ENCODE measurements around the gene ARHGAP9. TPM values are rescaled to one million over a fixed set of nuclear protein-coding genes. Genes with fewer than 3 reads are reported as not detected.

The ARHGAP9 gene
- total and polyA plus RNA-seq, 5 donors from 2014 or later, result 173 to 403 (median 187) TPM

DNA sequence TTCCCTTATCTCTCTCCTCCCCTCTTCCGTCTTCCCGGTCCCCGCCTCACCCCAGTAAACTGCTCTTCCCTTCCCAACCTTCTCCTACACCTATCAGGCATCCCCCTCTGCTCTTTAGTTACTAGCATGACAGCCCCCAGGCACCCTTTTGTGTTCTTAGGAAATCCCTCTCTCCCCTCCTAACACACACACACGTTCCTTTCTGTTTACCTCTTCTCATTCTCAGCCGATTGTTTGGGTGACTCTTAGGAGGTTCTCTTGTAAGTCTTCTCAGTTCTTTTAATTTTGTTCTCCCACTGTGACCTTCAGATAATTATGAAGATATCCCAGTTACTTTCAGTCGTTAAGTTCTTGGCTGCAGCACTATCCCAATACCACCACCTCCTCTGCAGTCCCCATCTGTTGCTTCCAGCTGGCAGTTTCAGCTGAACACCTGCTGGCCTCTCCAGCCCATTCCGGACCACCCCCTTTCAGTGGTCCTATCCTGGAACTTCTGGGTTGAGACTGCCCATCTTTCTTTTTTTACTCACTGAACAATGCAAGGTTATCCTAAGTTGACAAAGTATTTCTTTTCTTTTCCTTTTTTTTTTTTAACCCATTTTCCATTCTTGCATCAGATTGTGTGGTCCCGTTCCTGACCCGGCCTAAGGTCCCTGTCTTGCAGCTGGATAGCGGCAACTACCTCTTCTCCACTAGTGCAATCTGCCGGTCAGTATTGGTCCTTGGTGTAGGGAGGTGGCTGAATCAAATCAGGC, 8.9 kb upstream of the ARHGAP9 start:
- ATAC-seq (ENCODE audit: low read depth in 2 of 2) (no peak), DNase-seq (no peak)
- Histone ChIP-seq H3K4me3 (ENCODE audit: low read depth, low read length) (peak overlapping the region; percentile 89), H3K27ac (ENCODE audit: insufficient read depth, low read length, poor library complexity, severe bottlenecking) (peak overlapping the region; percentile 80), H3K9me3 (ENCODE audit: control insufficient read depth in 2 of 2, low read length in 2 of 2) (no peaks in the 10 kb centered on the region), H3K27me3 (ENCODE audit: control insufficient read depth, insufficient read depth, low read length) (no peaks in the 10 kb centered on the region), H3K4me1 (ENCODE audit: control insufficient read depth, insufficient read depth, low read length, poor library complexity, severe bottlenecking) (peaks cover 20% of the 10 kb centered on the region), H3K36me3 (ENCODE audit: control insufficient read depth, insufficient read depth, low read length) (peaks cover 33% of the 10 kb centered on the region)
- Mint-ChIP-seq H3K4me1 (peaks cover 11 to 32% (median 24%) of the 10 kb centered on the region in 4 donors), H3K27ac (peak overlapping the region; percentile 94 to 99 (median 95)), H3K36me3 (peaks cover 23% of the 10 kb centered on the region), H3K9me3 (no peaks in the 10 kb centered on the region), H3K4me3 (peak overlapping the region; percentile 90 to 98 (median 96)), H3K27me3 (peaks cover 4% of the 10 kb centered on the region)

DNA sequence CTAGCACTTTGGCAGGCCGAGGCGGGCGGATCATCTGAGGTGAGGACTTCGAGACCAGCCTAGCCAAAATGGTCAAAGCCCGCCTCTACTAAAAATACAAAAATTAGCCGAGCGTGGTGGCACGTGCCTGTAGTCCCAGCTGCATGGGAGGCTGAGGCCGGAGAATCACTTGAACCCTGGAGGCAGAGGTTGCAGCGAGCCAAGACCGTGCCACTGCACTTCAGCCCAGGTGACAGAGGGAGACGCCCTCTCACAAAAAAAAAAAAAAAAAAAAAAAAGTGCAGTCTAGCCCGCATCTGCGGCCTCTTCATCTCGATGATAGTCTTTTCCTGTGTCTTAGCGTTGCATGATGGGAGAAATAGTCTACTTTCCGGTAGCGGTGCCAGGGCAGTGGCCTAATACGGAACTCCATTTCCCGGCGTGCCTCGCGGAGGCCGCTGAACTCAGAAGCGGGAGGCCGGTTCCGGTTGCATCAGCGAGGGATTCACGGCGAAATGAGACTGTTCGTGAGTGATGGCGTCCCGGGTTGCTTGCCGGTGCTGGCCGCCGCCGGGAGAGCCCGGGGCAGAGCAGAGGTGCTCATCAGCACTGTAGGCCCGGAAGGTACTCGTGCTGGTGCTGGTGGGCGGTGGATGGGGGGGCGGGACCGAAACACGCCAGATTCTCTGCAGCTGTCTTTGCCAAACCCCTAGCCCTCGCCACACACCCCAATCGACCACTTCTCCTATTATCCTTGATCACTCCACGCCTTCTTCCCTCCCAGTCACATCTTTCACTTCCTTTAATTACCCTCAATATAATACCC, 8.1 kb upstream of the ARHGAP9 start, which contains the start of gene MARS1:
Gene MARS1, plus strand, starts transcription at position 472 of the 805 bp plus-strand sequence. Its CDS starts 23 bp downstream, at position 495.
- peaks cover 4% of the 10 kb centered on the region for H3K27me3 Mint-ChIP-seq
- peak within 1 kb of the TSS; percentile 94 to 99 (median 95) for H3K27ac Mint-ChIP-seq
- H3K4me1 Mint-ChIP-seq, result peaks cover 11 to 39% (median 25%) of the 10 kb centered on the region in 4 donors
- H3K9me3 Mint-ChIP-seq, result no peaks in the 10 kb centered on the region
- H3K36me3 ChIP-seq (ENCODE audit: control insufficient read depth, insufficient read depth, low read length), result peaks cover 31% of the 10 kb centered on the region
- ATAC-seq (ENCODE audit: low read depth in 2 of 2), result peak; percentile 99
- H3K4me3 Mint-ChIP-seq, result peak within 1 kb of the TSS; percentile 90 to 98 (median 96)
- H3K4me3 ChIP-seq (ENCODE audit: low read depth, low read length), result peak within 1 kb of the TSS; percentile 89
- DNase-seq, result peak; percentile 89 to 98 (median 94)
- peaks cover 20% of the 10 kb centered on the region for H3K4me1 ChIP-seq (ENCODE audit: control insufficient read depth, insufficient read depth, low read length, poor library complexity, severe bottlenecking)
- no peaks in the 10 kb centered on the region for H3K27me3 ChIP-seq (ENCODE audit: control insufficient read depth, insufficient read depth, low read length)
- H3K36me3 Mint-ChIP-seq, result peaks cover 26% of the 10 kb centered on the region
- H3K27ac ChIP-seq (ENCODE audit: insufficient read depth, low read length, poor library complexity, severe bottlenecking), result peak within 1 kb of the TSS; percentile 80
- H3K9me3 ChIP-seq (ENCODE audit: control insufficient read depth in 2 of 2, low read length in 2 of 2), result no peaks in the 10 kb centered on the region

DNA sequence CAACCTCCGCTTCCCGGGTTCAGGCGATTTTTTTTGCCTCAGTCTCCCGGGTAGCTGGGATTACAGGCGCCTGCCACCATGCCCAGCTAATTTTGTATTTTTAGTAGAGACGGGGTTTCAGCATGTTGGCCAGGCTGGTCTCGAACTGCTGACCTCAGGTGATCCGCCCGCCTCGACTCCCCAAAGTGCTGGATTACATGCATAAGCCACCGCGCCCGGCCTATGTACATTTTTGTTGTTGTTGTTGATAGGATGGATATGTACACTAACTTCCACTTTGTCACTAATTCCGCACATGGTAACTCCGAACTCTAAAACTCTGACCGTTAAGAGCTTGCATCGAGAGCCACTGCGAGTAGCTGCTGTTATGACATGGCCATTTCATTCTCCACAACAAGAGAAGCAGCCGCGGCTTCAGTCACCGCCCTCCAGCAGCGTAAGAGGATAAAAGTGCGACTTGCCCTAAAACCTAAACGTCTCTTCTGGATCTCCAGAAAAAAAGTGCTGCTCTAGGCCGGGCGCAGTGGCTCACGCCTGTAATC, 7.5 kb upstream of the ARHGAP9 start:
- Mint-ChIP-seq H3K27ac (peak overlapping the region in 2 of 3 donors; percentile 94 to 95), H3K4me3 (peak overlapping the region in 2 of 4 donors; percentile 97 to 98), H3K27me3 (peaks cover 4% of the 10 kb centered on the region), H3K36me3 (peaks cover 24% of the 10 kb centered on the region), H3K9me3 (no peaks in the 10 kb centered on the region), H3K4me1 (peaks cover 11 to 39% (median 24%) of the 10 kb centered on the region in 4 donors)
- Histone ChIP-seq H3K4me3 (ENCODE audit: low read depth, low read length) (no peak overlapping the region), H3K27me3 (ENCODE audit: control insufficient read depth, insufficient read depth, low read length) (no peaks in the 10 kb centered on the region), H3K27ac (ENCODE audit: insufficient read depth, low read length, poor library complexity, severe bottlenecking) (peak overlapping the region; percentile 21), H3K9me3 (ENCODE audit: control insufficient read depth in 2 of 2, low read length in 2 of 2) (no peaks in the 10 kb centered on the region), H3K4me1 (ENCODE audit: control insufficient read depth, insufficient read depth, low read length, poor library complexity, severe bottlenecking) (peaks cover 20% of the 10 kb centered on the region), H3K36me3 (ENCODE audit: control insufficient read depth, insufficient read depth, low read length) (peaks cover 27% of the 10 kb centered on the region)
- no peak for DNase-seq
- ATAC-seq (ENCODE audit: low read depth in 2 of 2), result no peak

DNA sequence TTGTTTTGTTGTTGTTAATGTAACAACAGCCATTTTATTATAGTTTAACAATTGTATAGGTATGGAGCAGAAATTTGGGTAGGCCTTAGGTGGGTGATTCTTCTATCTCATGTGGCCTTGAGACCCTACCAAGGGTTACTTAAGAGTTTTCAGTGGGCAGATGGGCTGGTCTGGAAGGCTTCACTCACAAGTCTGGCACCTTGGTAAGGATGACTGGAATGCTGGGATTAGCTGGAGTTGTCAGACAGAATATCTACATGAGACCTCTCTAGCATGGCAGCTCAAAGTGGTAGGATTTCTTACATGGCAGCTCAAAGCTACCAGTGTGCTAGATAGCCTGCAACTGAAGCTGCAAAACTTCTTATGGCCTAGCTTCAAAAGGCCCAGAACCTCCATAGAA, 6.0 kb upstream of the ARHGAP9 start:
- peaks cover 16% of the 10 kb centered on the region for H3K36me3 ChIP-seq (ENCODE audit: control insufficient read depth, insufficient read depth, low read length)
- H3K9me3 ChIP-seq (ENCODE audit: control insufficient read depth in 2 of 2, low read length in 2 of 2), result no peaks in the 10 kb centered on the region
- peaks cover 20% of the 10 kb centered on the region for H3K36me3 Mint-ChIP-seq
- ATAC-seq (ENCODE audit: low read depth in 2 of 2), result no peak
- no peak overlapping the region for H3K27ac ChIP-seq (ENCODE audit: insufficient read depth, low read length, poor library complexity, severe bottlenecking)
- H3K4me3 Mint-ChIP-seq, result peak overlapping the region in 1 of 4 donors; percentile 62
- H3K4me1 Mint-ChIP-seq, result peaks cover 9 to 47% (median 29%) of the 10 kb centered on the region in 4 donors
- H3K27me3 ChIP-seq (ENCODE audit: control insufficient read depth, insufficient read depth, low read length), result no peaks in the 10 kb centered on the region
- H3K4me1 ChIP-seq (ENCODE audit: control insufficient read depth, insufficient read depth, low read length, poor library complexity, severe bottlenecking), result peaks cover 33% of the 10 kb centered on the region
- H3K9me3 Mint-ChIP-seq, result no peaks in the 10 kb centered on the region
- H3K27ac Mint-ChIP-seq, result no peak overlapping the region
- peaks cover 4% of the 10 kb centered on the region for H3K27me3 Mint-ChIP-seq
- no peak for DNase-seq
- H3K4me3 ChIP-seq (ENCODE audit: low read depth, low read length), result no peak overlapping the region

DNA sequence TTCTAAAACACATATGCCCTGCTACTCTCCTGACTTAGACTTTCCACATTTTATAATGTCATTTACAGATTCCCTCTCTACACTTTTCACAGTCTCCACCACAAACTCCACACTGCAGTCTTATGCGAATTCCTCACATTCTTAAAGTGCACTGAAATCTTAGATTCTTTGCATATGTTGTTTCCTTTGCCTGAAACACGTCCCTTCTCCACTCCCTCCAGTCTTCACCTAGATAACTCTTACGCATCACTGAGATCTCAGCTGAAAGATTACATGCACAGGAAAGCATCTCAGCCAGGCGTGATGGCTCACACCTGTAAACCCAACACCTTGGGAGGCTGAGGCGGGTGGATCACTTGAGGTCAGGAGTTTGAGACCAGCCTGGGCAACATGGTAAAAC, 3.8 kb upstream of the ARHGAP9 start:
- no peaks in the 10 kb centered on the region for H3K36me3 ChIP-seq (ENCODE audit: control insufficient read depth, insufficient read depth, low read length)
- Mint-ChIP-seq H3K27ac (peak overlapping the region; percentile 3 to 90 (median 80)), H3K4me3 (peak overlapping the region in 2 of 4 donors; percentile 8 to 66), H3K4me1 (peaks cover 18 to 56% (median 41%) of the 10 kb centered on the region in 4 donors), H3K27me3 (peaks cover 4% of the 10 kb centered on the region), H3K36me3 (peaks cover 15% of the 10 kb centered on the region), H3K9me3 (no peaks in the 10 kb centered on the region)
- H3K4me3 ChIP-seq (ENCODE audit: low read depth, low read length), result no peak overlapping the region
- DNase-seq, result no peak
- no peak for ATAC-seq (ENCODE audit: low read depth in 2 of 2)
- H3K4me1 ChIP-seq (ENCODE audit: control insufficient read depth, insufficient read depth, low read length, poor library complexity, severe bottlenecking), result peaks cover 46% of the 10 kb centered on the region
- no peaks in the 10 kb centered on the region for H3K9me3 ChIP-seq (ENCODE audit: control insufficient read depth in 2 of 2, low read length in 2 of 2)
- no peak overlapping the region for H3K27ac ChIP-seq (ENCODE audit: insufficient read depth, low read length, poor library complexity, severe bottlenecking)
- H3K27me3 ChIP-seq (ENCODE audit: control insufficient read depth, insufficient read depth, low read length), result no peaks in the 10 kb centered on the region

DNA sequence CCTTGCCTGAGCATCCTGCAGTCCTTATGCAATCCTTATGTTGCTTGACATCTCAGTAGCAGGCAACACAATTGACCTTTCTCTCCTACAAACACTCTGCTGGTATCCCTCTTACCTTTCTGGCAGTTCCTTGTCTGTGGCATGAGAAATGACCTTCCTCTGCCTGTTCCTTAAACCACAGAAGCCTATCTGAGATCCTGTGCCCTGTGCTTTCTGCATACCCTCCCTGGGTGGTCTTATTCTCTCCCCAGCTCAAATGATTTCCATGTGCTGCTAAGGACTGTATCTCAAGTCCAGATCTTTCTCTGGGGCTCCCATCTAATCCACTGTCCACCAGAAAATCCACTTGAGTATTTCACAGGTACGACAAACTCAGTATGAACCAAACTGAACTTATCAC, 2.0 kb upstream of the ARHGAP9 start:
- no peaks in the 10 kb centered on the region for H3K36me3 ChIP-seq (ENCODE audit: control insufficient read depth, insufficient read depth, low read length)
- no peaks in the 10 kb centered on the region for H3K27me3 Mint-ChIP-seq
- H3K4me3 ChIP-seq (ENCODE audit: low read depth, low read length), result no peak overlapping the region
- H3K27ac Mint-ChIP-seq, result peak overlapping the region; percentile 99
- H3K4me1 ChIP-seq (ENCODE audit: control insufficient read depth, insufficient read depth, low read length, poor library complexity, severe bottlenecking), result peaks cover 53% of the 10 kb centered on the region
- H3K36me3 Mint-ChIP-seq, result peaks cover 23% of the 10 kb centered on the region
- H3K4me1 Mint-ChIP-seq, result peaks cover 17 to 58% (median 44%) of the 10 kb centered on the region in 4 donors
- H3K9me3 ChIP-seq (ENCODE audit: control insufficient read depth in 2 of 2, low read length in 2 of 2), result no peaks in the 10 kb centered on the region
- H3K4me3 Mint-ChIP-seq, result peak overlapping the region in 3 of 4 donors; percentile 77 to 100 (median 81)
- ATAC-seq (ENCODE audit: low read depth in 2 of 2) (no peak), DNase-seq (no peak)
- H3K27me3 ChIP-seq (ENCODE audit: control insufficient read depth, insufficient read depth, low read length), result no peaks in the 10 kb centered on the region
- H3K27ac ChIP-seq (ENCODE audit: insufficient read depth, low read length, poor library complexity, severe bottlenecking), result peak overlapping the region; percentile 97
- no peaks in the 10 kb centered on the region for H3K9me3 Mint-ChIP-seq

DNA sequence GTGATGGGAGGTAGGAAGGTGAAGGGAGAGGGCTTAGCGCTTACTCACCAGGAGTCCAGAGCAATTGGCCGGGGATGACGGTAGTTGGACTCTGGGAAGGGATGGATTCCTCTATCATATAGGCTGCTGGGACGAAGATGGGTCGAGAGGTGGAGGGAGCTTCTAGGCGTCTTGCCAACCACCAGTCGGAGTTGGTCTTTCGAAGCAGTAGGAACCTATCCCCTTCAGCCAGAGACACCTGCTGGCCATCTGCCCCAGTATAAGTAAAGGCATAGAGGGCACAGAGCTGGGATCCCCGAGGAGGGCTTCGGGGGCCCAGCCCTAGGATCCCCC, 657 bp downstream of the ARHGAP9 start:
- H3K4me3 ChIP-seq (ENCODE audit: low read depth, low read length), result peak overlapping the region; percentile 93
- no peaks in the 10 kb centered on the region for H3K9me3 Mint-ChIP-seq
- DNase-seq, result no peak

More for the DNA sequence above, 657 bp downstream of the ARHGAP9 start:
- Histone ChIP-seq H3K27ac (ENCODE audit: insufficient read depth, low read length, poor library complexity, severe bottlenecking) (peak overlapping the region; percentile 97), H3K9me3 (ENCODE audit: control insufficient read depth in 2 of 2, low read length in 2 of 2) (no peaks in the 10 kb centered on the region), H3K36me3 (ENCODE audit: control insufficient read depth, insufficient read depth, low read length) (peaks cover 16% of the 10 kb centered on the region), H3K27me3 (ENCODE audit: control insufficient read depth, insufficient read depth, low read length) (no peaks in the 10 kb centered on the region), H3K4me1 (ENCODE audit: control insufficient read depth, insufficient read depth, low read length, poor library complexity, severe bottlenecking) (peaks cover 79% of the 10 kb centered on the region)
- ATAC-seq (ENCODE audit: low read depth in 2 of 2), result no peak
- Mint-ChIP-seq H3K36me3 (peaks cover 33% of the 10 kb centered on the region), H3K4me1 (peaks cover 17 to 78% (median 58%) of the 10 kb centered on the region in 4 donors), H3K4me3 (peak overlapping the region; percentile 90 to 100 (median 100)), H3K27ac (peak overlapping the region; percentile 99 to 100 (median 99)), H3K27me3 (no peaks in the 10 kb centered on the region)
